GM19099 (cell line): ENCODE data around the gene ETV6.

ENCODE experiments used
- POLR2A ChIP-seq: IDR thresholded peaks from 3 replicates; pipeline ENCODE4 v1.6.1; 2011; ENCODE audit warnings: low read depth; ENCODE audit not compliant: insufficient read length; ENCODE audit errors: extremely low read depth

ETV6 gene

DNA sequence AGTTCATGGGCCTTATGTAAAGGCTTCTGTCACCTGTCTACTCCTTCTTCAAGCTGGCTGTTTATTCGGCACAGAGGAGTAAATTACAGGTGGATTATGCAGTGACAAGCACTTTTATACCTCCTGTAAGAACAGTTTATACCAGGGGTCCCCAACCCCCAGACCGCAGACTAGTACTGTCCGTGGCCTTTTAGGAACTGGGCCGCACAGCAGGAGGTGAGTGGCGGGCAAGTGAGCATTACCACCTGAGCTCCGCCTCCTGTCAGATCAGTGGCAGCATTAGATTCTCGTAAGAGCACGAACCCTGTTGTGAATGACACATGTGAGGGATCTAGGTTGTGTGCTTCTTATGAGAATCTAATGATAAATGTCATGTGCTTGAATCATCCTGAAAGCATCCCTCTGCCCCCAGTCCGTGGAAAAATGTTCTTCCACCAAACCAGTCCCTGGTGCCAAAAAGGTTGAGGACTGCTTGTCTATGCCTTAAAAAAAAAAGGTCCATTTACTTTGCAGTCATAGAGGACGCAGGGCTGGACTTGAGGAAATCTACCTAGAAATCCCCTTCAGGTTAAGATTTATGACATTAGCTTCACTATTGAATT lies 78.8 kb downstream of the ETV6 start:
- TF ChIP-seq POLR2A, result no peak

DNA sequence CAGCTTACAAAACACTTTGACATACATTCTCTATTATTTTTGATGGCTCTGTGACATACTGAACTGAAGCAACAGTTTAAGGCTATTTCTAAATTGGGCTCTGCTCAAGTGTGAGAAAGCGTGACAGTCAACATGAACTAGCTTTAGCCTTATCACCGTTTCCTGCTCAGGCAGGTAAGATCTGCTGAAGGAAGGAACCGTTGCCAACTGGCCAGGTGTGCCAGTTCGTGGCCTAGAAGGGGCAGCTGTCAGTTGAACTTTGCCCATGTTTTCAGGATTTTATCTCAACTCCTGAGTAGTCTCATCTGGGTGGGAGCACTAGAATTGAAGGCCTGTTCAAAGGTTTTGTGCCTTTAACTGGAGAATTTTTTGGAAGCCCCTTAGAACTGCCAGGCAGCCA lies 79.5 kb downstream of the ETV6 start:
- no peak for TF ChIP-seq POLR2A

DNA sequence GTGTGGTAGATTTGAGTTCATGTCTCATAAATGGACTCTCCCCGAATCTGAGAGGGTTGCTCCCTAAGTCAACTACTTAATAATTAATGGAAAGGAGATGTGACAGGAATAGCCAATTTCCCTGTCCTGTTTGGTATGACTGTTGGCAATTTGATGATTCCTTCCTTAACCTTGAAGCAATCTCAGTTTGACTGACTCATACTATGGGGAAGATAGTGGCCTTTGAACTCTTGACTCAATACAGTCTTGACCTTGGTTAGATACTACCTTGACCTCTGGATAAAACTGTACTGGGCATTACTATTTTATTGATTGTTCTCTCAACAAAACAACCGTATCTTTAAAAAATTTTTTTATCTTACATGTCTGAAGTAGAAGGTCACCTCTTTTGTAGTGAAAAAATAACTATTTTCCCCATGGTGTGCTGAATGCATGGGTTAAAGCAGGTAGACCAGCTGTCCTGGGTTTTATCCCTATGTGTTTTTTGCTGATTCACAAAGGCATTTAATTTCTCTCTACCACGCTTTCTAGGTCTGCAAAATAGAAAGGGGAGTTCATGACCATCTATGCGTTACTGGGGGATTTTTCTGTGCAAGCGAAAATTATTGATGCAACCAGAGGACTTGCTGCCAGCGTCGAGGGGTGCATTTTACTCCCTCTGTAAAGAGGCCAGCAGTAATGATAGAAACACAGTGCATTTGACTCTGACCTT lies 80.1 kb downstream of the ETV6 start:
- TF ChIP-seq POLR2A, result no peak

DNA sequence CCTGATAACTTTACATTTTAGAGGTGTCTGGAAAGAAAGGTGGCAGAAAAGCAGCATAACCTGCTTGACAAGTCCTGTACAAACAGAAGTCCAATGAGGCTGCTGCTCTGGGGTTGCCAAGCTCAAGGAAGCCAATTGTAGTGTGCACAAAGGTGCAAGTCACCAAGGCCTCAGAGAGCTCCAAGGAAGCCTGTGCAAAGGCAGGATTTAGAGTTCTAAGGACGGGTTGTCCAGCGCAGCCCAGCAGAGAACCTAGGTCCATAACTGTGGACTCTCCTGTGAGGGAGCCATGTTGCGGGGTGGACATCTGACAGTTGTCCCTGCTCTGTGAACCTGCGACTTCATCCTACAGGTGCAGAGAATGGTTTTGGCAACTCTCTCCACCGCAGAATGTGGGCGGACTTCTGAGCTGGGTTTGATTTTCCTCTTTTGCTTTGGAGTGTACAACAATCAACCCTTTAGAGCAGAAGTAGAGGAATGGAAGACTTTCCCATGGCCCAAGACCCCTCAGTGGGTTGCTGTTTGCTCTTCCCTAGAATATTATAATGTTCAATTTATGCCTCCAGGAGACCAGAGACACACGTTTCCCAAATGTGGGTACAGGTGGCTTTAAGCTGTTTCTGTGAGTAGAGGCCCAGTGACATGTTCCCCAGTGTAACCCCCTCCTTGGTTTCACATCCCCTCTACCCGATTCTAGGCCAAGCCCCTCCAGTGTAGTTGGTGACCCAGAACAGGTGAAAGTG lies 81.0 kb downstream of the ETV6 start:
- TF ChIP-seq POLR2A, result peak; percentile 39

DNA sequence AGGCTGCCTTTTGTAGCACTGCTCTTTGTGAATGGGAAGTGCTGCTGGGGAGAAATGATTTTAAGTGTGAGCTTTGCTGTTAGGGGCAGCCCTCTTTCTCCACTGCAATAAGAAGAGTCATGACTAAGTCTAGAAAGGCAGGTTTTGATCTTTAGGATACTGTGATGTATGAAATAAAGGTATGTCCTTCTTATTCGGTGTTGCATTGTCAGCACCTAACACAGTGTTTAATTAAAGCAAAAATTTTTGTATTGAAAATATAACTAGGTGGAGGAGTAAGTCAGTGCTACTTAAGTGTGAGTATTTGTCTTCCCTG lies 81.5 kb downstream of the ETV6 start:
- TF ChIP-seq POLR2A, result no peak

DNA sequence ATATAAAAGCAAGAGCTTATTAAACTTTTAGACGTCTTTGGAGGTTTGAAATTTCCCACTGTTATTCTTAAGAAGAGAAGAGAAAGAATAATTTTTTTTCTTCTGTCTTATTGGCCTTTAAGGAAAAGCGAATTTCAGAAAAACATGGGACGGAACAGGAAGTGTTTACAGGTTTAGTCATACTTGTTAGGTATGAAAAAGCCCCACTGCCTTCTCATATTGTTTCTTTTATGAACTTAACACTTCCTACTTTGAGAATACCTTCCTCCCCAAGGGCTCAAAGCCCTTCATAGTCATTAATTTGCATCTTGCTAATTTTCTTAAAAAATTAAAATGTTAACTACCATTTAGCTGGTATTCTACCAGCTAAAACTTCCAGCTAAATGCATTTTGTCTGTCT lies 82.0 kb downstream of the ETV6 start:
- no peak for TF ChIP-seq POLR2A

DNA sequence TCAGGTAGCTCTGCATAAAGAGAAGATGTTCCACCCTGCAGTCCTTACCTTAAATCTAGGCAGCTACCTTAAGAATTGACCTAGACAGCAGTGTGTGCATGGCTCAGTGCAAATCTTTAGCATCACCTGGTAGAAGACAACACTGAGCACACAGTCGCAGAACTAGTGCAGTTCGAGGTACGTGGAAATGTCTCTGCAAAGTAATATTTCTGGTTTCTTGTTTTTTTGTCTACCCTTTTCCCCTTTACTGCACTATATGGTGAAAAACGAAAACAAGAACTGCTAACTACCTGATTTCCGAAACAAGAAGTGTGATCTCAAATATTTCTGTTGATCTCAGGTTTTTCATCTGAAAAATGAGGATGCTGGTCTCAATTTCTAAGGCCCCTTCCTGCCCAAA lies 82.5 kb downstream of the ETV6 start:
- no peak for TF ChIP-seq POLR2A

DNA sequence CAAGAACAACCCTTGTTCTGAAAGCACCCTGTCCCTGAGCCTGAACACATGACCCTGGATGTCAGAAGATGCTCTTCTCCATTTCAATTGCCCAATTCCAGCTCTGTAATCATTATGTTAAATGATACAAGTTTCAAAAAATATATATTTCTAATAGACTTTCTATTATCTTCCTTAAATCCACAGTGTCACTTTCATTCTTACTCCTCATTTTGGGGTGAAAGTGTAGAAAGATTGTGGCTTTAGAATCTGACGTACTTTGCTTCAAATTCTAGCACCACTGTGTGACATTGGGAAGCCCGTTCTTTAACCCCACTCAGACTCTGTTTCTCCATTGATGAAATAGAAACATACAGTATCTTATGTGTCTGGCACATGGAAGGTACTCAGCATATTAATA lies 83.2 kb downstream of the ETV6 start:
- no peak for TF ChIP-seq POLR2A

DNA sequence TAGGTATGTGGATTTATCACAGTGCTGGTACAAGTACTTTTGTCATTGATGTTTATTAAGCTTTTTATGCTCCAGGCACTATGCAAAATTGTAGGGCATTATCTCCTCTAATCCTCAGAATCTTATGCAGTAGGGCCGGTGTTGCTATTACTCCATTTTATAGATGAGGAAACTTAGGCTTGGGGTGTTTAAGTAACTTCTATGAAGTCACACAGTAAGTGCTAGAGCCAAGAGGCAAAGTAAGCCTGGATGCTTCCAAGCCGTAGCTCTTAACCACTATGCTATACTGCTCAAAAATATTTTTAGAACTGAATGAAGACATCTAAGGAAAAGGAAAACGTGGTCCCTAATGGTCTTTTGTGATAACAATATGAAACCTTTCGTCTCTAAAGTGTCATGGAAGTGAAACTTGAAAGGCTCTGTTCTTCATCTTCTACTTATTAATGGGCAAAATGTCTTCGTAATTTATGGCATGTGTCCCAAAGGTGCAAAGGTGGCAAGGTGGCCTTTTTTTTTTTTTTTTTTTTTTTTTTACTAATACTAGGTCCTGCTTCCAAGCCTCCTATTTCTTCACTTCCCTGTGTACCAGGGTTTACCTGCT lies 85.2 kb downstream of the ETV6 start:
- no peak for TF ChIP-seq POLR2A

DNA sequence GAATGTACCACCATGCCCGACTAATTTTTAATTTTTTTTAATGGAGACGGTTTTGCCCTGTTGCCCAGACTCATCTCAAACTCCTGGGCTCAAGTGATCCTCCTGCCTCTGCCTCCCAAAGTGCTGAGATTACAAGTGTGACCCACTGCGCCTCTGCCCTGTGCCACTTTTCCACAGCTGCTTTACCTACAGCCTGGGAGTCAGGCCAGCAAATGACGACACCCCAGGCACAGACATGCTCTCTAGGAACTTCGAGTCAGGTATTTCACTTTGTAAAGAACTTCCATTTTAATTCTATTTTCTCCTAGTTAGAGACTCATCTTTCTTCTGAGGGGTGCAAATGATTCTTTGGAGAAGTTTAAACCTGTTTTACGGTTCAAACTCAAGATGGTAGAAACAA lies 89.0 kb downstream of the ETV6 start:
- TF ChIP-seq POLR2A, result no peak

DNA sequence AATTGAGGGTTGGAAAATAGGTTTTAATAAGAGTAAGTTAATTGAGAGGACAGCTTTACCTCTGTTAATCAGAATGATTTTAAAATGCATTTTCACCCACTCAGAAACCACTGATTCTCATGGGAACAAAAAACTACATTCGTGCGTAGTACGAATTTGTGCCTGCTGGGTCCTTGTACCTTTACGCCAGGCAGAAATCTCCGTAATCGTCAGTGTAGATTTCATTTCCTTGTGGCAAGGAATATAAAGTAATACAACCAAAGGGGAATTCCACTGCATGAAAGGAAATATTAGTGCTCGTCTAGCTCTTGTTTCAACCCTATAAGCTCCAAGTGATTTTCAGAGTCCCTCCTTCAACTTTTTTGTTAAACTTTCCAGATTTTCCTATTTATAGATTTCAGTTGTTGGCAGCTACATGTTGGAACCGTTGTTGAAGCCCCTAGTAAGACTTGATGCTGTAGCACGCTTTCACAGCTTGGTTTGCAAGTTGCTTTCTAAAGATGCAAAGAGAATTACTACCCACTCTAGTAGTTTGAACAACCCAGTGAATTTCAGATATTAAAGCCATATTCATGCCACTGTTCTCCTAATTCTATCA lies 90.6 kb downstream of the ETV6 start:
- no peak for TF ChIP-seq POLR2A

DNA sequence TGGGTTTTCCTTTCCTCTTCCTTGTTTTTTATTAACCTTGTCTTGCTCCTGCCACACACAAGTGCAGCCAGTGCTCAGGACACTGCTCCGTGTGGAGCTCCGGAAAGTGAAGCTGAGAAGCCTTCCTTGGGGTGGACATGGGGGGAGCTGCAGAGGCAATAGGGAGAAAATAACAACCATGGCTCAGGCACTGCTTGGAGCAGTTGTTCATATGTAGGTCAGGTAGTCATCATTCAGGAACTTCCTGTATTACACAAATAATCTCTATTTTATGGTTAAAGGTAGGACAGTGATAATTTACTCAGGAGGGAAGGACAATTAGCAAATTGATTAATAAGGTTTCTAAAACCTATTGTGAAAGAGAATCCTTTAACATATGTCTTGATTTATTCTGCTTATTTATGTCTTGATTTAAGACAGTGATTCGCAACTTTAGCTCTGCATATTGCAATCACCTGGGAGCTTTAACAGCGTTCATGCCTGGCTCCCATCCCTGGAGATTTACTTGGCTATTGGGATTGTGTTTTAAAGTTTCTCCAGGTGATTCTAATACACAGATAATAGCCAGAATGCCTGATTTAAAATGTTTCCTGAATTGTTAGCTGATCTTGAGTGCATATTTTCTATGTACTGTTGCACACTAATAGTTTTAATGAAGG lies 92.1 kb downstream of the ETV6 start:
- no peak for TF ChIP-seq POLR2A

DNA sequence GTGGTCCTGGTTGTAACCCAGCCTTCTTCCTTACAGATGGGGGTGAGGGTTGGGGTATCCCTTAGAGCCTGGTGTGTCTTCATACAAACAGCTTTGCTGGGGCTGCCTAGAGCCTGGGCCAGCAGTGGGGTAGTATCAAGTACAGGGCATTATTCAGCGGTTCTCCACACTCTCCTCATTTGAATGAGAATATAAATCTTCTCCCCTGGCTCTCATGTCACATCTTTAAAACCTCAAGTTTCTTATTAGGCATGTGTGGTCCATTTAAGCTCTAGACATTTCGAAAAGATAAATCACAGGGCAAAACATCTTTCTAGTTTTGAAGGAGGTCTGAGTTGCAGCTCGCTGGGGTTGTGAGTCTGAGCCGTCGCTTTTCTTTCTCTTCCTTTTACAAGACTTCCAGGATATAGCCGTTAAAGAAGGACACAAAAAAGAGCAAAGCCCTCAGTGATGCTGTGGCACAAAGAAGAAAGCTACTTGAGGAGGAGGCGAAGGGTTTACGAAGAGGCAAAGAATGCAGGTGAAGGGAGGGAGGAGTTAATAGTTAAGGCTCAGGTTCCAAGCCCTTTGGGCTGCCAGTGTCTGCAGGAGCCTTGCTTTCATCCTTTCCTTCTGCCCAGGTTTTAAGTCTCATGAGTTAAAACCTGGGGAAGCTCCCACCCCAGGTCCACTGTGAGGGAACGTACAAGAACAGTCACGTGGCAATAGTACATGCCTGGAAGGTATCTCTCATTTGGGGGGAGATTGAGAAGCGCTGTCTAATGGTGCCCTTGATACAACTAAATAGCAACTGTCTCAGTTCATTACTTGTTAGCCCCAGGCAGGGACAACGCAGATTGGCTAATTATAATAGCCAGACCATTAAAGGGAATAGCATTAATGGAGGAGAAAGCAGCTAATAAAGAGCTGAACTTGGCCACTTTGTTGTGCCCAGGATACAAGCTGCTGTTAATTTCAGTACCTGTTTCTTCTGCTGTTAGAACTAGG lies 94.2 kb downstream of the ETV6 start:
- TF ChIP-seq POLR2A, result no peak

DNA sequence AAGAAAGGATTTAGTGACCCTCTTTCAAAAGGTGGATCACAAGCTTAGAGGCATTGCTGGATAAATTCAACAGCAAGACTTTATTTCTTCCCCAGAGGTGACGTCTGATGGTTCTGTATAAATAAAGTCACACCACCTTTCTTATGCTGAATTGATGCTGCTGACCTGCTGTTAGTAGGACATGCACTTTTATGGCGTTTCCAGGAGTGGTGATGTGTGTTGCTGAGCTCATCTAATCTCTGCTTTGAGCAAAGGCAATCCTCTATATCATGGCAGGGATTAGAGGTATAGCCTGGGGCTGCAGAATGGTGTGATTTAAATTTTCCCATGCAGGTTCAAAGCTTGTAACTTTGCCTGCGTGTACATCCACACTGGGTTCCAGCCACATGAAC lies 94.9 kb downstream of the ETV6 start:
- TF ChIP-seq POLR2A, result no peak
